GM12891 (cell line): ENCODE measurements around the gene TGM2.

Source experiments
- POLR2A ChIP-seq: IDR thresholded peaks from 2 replicates; pipeline ENCODE4 v1.6.1; 2011; ENCODE audit warnings: low read depth, low read length, control low read depth
- TAF1 ChIP-seq: IDR thresholded peaks from 2 replicates; pipeline ENCODE4 v1.6.1; 2011; ENCODE audit warnings: low read depth, low read length, control low read depth

- no peak for TF ChIP-seq POLR2A
- no peak for TF ChIP-seq TAF1
Observed at GRCh38 chr20:38211200-38212097, 46.4 kb upstream of the TGM2 start.
